C1 segment of cervical spinal cord (tissue), 14 donors: ENCODE results near the gene PDCL3.
A peak's percentile ranks its signal among the peaks of the same experiment; 100 is the strongest.

Experiments
- DNase-seq, 14 donors: peaks; one replicate each; lab custom pipeline; 2025; lab: John Stamatoyannopoulos, UW

The PDCL3 gene

GRCh38 chr2:100560216-100560830 lies 2.5 kb upstream of the PDCL3 start:
- no peak for DNase-seq

GRCh38 chr2:100561191-100561590 lies 1.6 kb upstream of the PDCL3 start:
- DNase-seq = no peak

DNA sequence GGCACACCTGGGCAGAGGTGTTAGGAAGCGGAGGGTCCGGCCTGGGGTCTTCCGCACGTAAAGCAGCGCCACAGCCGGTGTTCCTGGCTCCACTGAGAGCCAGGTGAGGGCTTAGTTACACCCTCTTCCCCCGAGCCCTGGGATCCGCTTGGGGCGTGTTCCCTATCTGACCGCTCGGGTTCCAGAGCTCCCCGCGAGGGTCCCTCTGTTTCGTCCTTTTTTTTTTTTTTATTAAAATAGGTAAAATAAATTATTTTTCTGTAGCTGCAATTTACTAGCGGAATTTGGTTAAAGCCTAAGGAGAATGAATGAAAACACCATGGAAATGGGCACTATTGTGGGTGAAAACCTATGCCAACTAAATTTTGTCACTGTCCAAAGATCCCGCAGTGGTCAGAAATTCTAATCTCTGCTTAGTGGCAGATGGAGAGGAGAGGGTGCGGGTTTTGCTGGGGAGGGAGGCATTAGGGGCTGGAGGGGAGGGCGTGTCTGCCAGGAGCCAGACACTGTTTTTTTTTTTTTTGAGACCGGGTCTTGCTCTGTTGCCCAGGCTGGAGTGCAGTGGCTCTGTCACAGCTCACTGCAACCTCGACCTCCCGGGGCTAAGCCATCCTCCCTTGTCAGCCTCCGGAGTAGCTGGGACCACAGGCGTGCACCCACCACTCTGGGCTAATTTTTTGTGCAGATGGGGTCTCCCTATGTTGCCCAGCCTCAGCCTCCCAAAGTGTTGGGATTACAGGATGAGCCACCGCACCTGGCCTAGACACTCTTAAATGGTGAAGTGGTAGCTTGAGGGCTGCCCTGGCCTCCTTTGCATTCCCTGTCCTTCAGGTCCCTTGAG lies 834 bp downstream of the PDCL3 start:
- DNase-seq = peak in 2 of 14 donors; percentile 3 to 21

- no peak for DNase-seq
These were observed 6.2 kb downstream of the PDCL3 start for GRCh38 chr2:100568989-100569388.

DNA sequence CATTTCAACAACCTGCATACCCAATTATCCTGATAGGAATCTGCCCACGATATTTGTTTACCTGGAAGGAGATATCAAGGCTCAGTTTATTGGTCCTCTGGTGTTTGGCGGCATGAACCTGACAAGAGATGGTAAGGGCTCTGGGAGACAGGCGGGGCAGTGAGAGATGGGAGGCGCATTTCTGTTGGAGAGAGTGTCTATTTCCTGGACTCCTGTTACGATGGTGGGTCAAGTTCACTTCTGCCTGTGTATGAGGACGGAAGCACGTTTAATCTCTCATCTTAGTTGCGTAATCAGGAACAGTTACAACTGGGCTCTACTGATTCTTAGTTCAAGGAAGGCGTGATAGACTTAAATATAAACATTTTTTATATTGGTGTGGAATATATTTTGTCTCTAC lies 8.9 kb downstream of the PDCL3 start:
- DNase-seq = no peak

DNA sequence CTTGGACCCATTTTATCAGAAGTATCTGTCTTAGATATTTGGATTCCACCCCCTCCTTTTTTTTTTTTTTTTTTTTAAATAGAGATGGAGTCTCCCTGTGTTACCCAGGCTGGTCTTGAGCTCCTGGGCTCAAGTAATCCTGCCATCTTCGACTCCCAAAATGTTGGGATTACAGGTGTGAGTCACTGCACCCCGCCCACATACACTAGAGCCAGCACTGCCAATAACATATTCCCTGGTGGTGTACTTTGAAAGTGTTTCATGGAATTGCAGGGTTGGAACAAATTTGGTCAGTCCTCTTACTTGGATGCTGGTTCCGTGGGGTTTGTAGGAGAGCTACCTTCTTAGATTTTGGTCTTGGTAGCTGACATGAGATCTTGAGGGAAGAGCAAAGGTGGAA lies 15.0 kb downstream of the PDCL3 start:
- DNase-seq = no peak

DNA sequence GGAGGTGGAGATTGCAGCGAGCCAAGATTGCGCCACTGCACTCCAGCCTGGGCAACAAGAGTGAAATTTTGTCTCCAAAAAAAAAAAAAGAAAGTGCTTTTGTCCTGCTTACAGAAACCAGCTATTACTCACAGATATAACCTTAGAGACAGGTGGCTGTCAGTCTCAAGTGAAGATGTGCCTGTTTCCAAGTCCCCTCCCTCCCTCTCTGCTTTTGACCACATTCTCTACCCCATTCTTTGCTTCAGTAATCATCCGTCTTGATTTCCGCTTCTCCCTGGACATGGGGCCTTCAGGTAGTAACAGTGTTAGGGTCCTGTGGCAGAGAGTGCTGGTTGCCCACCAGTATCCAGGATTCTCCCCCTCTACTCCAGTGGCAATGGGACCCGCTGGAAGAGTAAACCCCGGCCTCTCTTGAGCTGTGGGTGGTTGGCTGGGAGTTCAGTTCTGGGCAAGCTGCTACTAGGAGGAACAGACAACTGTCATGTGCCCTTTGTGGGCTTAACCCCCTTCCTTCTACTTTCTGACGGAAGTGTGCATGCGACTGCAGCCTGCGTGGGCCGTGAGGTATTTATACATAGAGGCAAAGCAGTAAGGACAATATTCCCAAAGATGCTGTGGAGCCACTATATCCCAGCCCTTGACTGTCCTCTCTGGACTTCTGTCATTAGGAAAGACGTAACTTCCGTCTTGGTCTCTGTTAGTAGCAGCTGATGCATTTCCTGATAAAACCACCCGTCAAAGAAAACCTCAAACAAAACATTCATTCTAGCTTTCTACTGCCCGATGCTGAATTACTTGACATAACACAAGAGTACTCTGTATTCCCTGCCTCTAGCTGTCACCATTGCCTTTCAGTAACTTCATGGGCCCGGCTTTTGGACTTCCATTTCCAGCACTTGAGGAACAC lies 17.8 kb downstream of the PDCL3 start:
- peak in 2 of 14 donors; percentile 33 to 42 for DNase-seq

DNA sequence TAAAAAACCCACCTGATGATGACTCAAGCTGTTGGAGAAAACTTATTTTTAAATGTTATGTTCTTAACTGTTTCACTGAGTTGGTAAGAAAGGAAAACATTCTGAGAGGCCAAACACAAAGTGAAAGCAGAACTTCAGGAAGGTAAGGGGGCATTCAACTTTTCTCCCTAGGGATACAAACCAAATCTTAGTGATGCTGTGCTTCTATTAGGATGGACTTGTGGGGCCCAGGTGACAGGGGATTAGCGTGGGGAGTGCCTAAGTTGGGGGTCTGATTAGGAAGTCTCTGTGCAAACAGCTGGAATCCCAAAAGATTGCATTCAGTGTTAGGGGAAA lies 18.5 kb downstream of the PDCL3 start:
- DNase-seq = no peak

GRCh38 chr2:100584816-100585215 lies 22.0 kb downstream of the PDCL3 start:
- DNase-seq = no peak

DNA sequence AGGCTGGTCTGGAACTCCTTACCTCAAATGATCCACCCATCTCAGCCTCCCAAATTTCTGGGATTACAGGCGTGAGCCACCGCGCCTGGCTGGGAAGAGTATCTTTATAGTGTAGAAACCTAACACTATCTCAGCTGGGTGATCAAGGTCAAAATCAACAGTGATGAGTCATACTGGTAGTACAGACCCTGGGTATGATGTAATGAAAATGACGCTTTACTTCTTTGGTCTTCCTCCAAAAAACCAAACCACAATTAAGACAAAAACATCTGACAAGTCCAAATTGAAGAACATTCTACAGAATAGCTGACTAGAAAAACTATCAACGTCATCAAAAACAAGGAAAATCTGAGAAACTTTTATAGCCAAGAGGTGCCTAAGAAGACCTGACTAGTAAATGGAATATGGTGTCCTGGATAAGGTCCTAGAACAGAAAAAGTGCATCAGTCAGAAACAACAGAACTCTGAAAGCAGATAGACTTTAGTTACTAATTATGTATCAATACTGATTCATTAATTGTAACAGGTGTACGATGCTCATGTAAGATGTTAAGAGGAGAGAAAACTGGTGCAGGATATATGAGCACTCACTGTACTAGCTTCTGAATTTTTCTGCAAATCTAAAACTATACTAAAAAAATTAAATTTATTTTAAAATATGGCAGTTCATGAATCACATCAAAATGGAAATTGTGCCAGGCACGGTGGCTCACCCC lies 25.4 kb downstream of the PDCL3 start:
- DNase-seq = no peak

DNA sequence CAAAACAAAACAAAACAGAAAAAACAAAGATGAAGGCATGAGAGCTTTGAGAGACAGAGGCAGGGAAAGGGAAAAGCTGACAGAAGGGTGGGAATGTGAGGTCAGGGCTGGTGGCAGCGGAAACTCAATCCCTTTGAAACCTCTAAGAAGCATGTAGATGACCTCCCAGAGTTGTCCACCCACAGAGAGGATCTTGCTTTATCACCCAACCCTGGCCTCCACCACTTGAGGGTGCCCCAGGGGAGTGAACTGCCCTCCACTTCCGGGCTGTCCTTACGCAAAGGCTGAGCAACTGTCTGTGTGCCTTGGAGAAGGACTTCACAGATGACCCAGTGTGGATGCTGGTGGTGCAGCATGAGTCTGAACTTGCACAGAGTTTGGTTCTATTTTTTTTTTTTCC lies 26.7 kb downstream of the PDCL3 start:
- no peak for DNase-seq

DNA sequence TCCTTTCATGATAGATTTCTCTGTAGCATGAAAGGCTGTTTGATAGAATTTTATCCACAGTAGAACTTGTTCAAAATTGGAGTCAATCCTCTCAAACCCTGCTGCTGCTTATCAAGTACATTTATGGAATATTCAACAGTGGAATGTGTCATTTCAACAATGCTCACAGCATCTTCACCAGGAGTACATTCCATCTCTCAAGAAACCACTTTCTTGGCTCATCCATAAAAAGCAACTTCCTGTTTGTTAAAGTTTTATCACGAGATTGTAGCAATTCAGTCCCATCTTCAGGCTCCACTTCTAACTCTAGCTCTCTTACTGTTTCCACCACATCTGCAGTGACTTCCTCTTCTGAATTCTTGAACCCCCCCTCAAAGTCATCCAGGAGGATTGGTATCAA lies 29.4 kb downstream of the PDCL3 start:
- no peak for DNase-seq

- no peak for DNase-seq
These were observed 33.7 kb downstream of the PDCL3 start for GRCh38 chr2:100596465-100596864.

DNA sequence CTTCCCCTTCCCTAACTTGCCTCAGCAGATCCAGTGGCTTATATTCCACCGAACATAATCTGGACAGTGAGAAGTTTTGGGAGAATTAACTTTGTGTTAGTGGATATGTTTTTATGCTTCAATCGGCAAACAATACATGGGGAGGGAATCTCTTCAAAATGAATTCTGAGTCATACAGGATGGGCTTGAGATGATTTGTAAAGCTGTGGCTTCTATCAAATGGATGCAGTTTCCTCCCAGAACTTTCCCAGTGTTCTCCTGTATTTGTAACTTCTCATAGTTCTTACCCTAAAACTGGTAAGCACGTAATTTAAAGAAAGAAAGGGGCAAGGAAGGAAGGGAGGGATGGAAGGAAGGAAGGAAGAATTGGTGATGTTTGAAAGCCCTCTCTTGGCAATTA lies 36.8 kb downstream of the PDCL3 start:
- DNase-seq = no peak

GRCh38 chr2:100601661-100602060 lies 38.9 kb downstream of the PDCL3 start:
- DNase-seq = no peak

DNA sequence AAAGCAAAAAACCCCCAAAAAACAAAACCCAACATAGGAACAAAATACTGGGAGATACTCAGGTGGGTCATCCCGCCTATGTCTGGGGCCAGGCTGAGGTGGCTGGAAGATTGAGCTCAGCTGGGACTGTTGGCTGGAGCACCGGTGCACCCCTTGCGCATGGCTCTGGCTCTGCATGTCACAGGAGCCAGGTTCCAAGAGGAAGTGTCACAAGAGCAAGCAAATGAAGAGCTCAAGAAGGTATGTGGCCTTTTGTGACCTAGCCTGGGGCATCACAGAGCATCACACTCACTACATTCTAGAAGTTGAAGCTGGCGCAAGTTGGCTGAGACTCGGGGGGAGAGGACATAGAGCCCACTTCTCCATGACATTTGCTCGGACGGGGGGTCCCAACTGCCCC lies 40.6 kb downstream of the PDCL3 start:
- DNase-seq = peak in 1 of 14 donors; percentile 27

- peak in 2 of 14 donors; percentile 20 to 83 for DNase-seq
These were observed 41.3 kb downstream of the PDCL3 start for GRCh38 chr2:100603948-100604633.

- DNase-seq = no peak
These were observed 43.5 kb downstream of the PDCL3 start for GRCh38 chr2:100606332-100606725.

- DNase-seq = peak in 5 of 14 donors; percentile 12 to 35 (median 32)
These were observed 44.0 kb downstream of the PDCL3 start for GRCh38 chr2:100606726-100607343.

DNA sequence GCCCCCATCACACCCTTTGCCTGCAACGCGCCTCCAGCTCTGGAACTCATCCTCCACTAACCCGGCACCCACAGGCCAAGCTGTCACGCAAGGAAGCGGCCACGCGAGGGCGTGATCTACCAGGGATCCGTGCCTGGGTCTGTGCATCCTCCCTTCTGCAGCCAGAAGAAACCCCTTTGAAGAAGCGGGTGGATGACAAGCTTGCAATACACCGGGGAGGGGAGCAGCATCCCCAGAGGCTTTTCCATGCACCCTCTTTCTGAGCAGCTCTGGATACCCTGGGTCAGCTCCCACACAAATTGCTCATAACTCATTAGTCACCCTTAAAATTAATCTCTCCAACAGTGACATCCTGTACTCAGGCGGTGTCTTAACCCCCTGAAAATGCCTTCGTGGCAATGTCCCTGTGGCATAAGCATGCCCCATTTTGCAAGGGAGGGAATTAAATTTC lies 47.6 kb downstream of the PDCL3 start:
- peak in 12 of 14 donors; percentile 6 to 66 (median 44) for DNase-seq
